UCSD-AML1 (cell line): ENCODE results near the gene NUTM2A.
"Not testable (repeated sequence)": the region's sequence is repeated elsewhere in the genome, so short reads cannot be mapped to it uniquely, and the experiment has no call there.

ENCODE experiments used
- DNase-seq: peaks from one replicate; lab custom pipeline; 2025; ENCODE audit not compliant: unreplicated experiment; lab: John Stamatoyannopoulos, UW

NUTM2A gene

GRCh38 chr10:87225148-87225547 is at the start of gene NUTM2A:
TSS of gene NUTM2A (plus strand) at chr10:87225448. CDS start at chr10:87225831, 383 bp downstream.
- DNase-seq = not testable (repeated sequence)

GRCh38 chr10:87177587-87177986 is 47.7 kb upstream of the NUTM2A start:
- DNase-seq = not testable (repeated sequence)

GRCh38 chr10:87184421-87184820 is 40.8 kb upstream of the NUTM2A start:
- DNase-seq = not testable (repeated sequence)

- DNase-seq = not testable (repeated sequence)
Measured at GRCh38 chr10:87186016-87186415, 39.2 kb upstream of the NUTM2A start.

- not testable (repeated sequence) for DNase-seq
Measured at GRCh38 chr10:87187573-87187972, 37.7 kb upstream of the NUTM2A start.

GRCh38 chr10:87191841-87192240 is 33.4 kb upstream of the NUTM2A start:
- not testable (repeated sequence) for DNase-seq

GRCh38 chr10:87200924-87201323 is 24.3 kb upstream of the NUTM2A start:
- DNase-seq = not testable (repeated sequence)

- DNase-seq = not testable (repeated sequence)
Measured at GRCh38 chr10:87204801-87205200, 20.4 kb upstream of the NUTM2A start.

GRCh38 chr10:87206922-87207321 is 18.3 kb upstream of the NUTM2A start:
- not testable (repeated sequence) for DNase-seq

GRCh38 chr10:87210309-87210708 is 14.9 kb upstream of the NUTM2A start:
- not testable (repeated sequence) for DNase-seq

- not testable (repeated sequence) for DNase-seq
Measured at GRCh38 chr10:87211848-87212247, 13.4 kb upstream of the NUTM2A start.

GRCh38 chr10:87213150-87213765 is 12.0 kb upstream of the NUTM2A start:
- DNase-seq = peak; percentile 22

GRCh38 chr10:87213806-87214205 is 11.4 kb upstream of the NUTM2A start:
- DNase-seq = not testable (repeated sequence)

- DNase-seq = peak; percentile 59
Measured at GRCh38 chr10:87216120-87216519, 9.1 kb upstream of the NUTM2A start.

- not testable (repeated sequence) for DNase-seq
Measured at GRCh38 chr10:87219370-87219769, 5.9 kb upstream of the NUTM2A start.

- not testable (repeated sequence) for DNase-seq
Measured at GRCh38 chr10:87222789-87223188, 2.5 kb upstream of the NUTM2A start.

- DNase-seq = not testable (repeated sequence)
Measured at GRCh38 chr10:87228247-87228646, 3.0 kb downstream of the NUTM2A start.

GRCh38 chr10:87229211-87229610 is 4.0 kb downstream of the NUTM2A start:
- not testable (repeated sequence) for DNase-seq

GRCh38 chr10:87234854-87235253 is 9.6 kb downstream of the NUTM2A start:
- not testable (repeated sequence) for DNase-seq

GRCh38 chr10:87237244-87237643 is 12.0 kb downstream of the NUTM2A start:
- not testable (repeated sequence) for DNase-seq

GRCh38 chr10:87239346-87239808 is 14.1 kb downstream of the NUTM2A start:
- not testable (repeated sequence) for DNase-seq

GRCh38 chr10:87242192-87242591 is 16.9 kb downstream of the NUTM2A start:
- DNase-seq = not testable (repeated sequence)

GRCh38 chr10:87247335-87247734 is 22.1 kb downstream of the NUTM2A start:
- DNase-seq = not testable (repeated sequence)
